ENCODE data around the gene ZNF263. TPM values are rescaled to one million over a fixed set of nuclear protein-coding genes. Genes with fewer than 3 reads are reported as not detected.

Gene ZNF263
- total and polyA plus RNA-seq, 2 of the 13 experiments (the other 11 are each of a cell fraction or from before 2014, with no cell fraction given): 10.2 to 41.2 TPM

DNA sequence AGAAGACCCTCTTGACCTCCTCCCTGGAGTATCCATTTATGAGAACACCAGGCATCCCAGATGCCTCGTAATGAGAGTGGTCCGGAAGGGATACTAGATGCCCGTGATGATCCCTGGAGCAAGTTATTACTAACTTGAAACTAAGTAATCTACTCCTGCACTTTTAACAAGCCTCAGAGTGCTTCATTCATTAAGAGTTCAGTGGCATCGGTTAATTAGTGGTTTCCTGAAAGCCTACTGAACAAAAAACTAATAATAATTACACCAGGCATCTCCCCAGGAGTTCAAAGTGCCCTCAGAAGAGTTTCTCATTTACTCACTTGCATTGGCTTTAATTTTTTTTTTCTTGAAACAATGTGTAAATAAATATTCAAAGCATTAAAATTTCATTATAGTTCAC, 44.2 kb downstream of the ZNF263 start:
- FAIRE-seq (no peak), ATAC-seq (no peak), DNase-seq (ENCODE audit: low spot score) (no peak)
- WGBS (ENCODE audit: low lambda C conversion rate): 26% methylated on average over 4 of the region's 4 CpGs
- Histone ChIP-seq H3K4me3 (replicated peaks in 1 of 3; ENCODE audit: insufficient read depth in 1 of 3, low read depth in 2 of 3, low read length in 3 of 3) (no peak overlapping the region), H3K9ac (ENCODE audit: insufficient read depth, low read depth, low read length) (no peak overlapping the region), H3K27ac (ENCODE audit: extremely low read length, insufficient read depth, low read length) (no peak overlapping the region), H4K20me1 (ENCODE audit: insufficient read depth, low read length) (no peaks in the 10 kb centered on the region), H3K27me3 (ENCODE audit: control insufficient read depth in 1 of 2, insufficient read depth in 2 of 2, low read length in 2 of 2) (no peaks in the 10 kb centered on the region), H3K9me3 (ENCODE audit: low read length) (no peaks in the 10 kb centered on the region), H3K4me1 (ENCODE audit: insufficient read depth, low read length) (peaks cover 25% of the 10 kb centered on the region), H3K4me2 (ENCODE audit: low read depth, low read length) (no peak overlapping the region), H3K36me3 (replicated peaks in 1 of 2; ENCODE audit: control insufficient read depth in 1 of 2, insufficient read depth in 2 of 2, low read length in 2 of 2) (no peaks in the 10 kb centered on the region), H2AFZ (ENCODE audit: low read length) (no peak overlapping the region), H3K79me2 (ENCODE audit: insufficient read depth, low read length) (no peaks in the 10 kb centered on the region)
- intact Hi-C loops (cut with micrococcal nuclease; ENCODE audit: unreplicated experiment) (no loop called here), in situ Hi-C loops (cut with HindIII; ENCODE audit: extremely low pct_ligation_motif_present, low pct_unique_long_range_greater_than_20kb) (no loop called here)
- ChIA-PET POLR2A (no interaction called here), CTCF (ENCODE audit: low intra/inter-chr PET ratio, low total read pairs) (no interaction called here)
- no TSS peak for BruUV-seq (replicated peaks)
- no peak for TF ChIP-seq HDAC1 (CRISPR knock-in tag; IDR thresholded peaks at IDR 0.05)
- no peak for TF ChIP-seq KDM1A (CRISPR knock-in tag; IDR thresholded peaks at IDR 0.05)
- no peak for TF ChIP-seq ZNF782 (CRISPR knock-in tag; IDR thresholded peaks at IDR 0.05; ENCODE audit: borderline replicate concordance)
- TF ChIP-seq SRSF1 (optimal IDR thresholded peaks at IDR 0.05; ENCODE audit: low read depth, low read length): no peak
- no peak for TF ChIP-seq ZMAT3 (CRISPR knock-in tag; conservative IDR thresholded peaks at IDR 0.05)
- TF ChIP-seq, protein P1, sequence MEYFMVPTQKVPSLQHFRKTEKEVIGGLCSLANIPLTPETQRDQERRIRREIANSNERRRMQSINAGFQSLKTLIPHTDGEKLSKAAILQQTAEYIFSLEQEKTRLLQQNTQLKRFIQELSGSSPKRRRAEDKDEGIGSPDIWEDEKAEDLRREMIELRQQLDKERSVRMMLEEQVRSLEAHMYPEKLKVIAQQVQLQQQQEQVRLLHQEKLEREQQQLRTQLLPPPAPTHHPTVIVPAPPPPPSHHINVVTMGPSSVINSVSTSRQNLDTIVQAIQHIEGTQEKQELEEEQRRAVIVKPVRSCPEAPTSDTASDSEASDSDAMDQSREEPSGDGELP (IDR thresholded peaks at IDR 0.05; ENCODE audit: borderline replicate concordance, low read depth): no peak
- TF ChIP-seq, protein P2, sequence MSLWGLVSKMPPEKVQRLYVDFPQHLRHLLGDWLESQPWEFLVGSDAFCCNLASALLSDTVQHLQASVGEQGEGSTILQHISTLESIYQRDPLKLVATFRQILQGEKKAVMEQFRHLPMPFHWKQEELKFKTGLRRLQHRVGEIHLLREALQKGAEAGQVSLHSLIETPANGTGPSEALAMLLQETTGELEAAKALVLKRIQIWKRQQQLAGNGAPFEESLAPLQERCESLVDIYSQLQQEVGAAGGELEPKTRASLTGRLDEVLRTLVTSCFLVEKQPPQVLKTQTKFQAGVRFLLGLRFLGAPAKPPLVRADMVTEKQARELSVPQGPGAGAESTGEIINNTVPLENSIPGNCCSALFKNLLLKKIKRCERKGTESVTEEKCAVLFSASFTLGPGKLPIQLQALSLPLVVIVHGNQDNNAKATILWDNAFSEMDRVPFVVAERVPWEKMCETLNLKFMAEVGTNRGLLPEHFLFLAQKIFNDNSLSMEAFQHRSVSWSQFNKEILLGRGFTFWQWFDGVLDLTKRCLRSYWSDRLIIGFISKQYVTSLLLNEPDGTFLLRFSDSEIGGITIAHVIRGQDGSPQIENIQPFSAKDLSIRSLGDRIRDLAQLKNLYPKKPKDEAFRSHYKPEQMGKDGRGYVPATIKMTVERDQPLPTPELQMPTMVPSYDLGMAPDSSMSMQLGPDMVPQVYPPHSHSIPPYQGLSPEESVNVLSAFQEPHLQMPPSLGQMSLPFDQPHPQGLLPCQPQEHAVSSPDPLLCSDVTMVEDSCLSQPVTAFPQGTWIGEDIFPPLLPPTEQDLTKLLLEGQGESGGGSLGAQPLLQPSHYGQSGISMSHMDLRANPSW (CRISPR knock-in tag; IDR thresholded peaks at IDR 0.05; ENCODE audit: borderline replicate concordance): no peak
- TF ChIP-seq, protein P3, sequence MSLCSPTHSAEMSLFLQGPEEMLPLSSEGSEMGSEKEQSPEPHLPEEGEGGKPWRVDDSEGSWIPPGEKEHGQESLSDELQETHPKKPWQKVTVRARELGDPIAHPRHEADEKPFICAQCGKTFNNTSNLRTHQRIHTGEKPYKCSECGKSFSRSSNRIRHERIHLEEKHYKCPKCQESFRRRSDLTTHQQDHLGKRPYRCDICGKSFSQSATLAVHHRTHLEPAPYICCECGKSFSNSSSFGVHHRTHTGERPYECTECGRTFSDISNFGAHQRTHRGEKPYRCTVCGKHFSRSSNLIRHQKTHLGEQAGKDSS (CRISPR knock-in tag; IDR thresholded peaks at IDR 0.05; ENCODE audit: borderline replicate concordance, low read depth): no peak
- no peak for TF ChIP-seq GATA4 (IDR thresholded peaks at IDR 0.05; ENCODE audit: borderline replicate concordance, low read depth)
- TF ChIP-seq ZSCAN12 (CRISPR knock-in tag; IDR thresholded peaks at IDR 0.05): no peak
- TF ChIP-seq, protein P4, sequence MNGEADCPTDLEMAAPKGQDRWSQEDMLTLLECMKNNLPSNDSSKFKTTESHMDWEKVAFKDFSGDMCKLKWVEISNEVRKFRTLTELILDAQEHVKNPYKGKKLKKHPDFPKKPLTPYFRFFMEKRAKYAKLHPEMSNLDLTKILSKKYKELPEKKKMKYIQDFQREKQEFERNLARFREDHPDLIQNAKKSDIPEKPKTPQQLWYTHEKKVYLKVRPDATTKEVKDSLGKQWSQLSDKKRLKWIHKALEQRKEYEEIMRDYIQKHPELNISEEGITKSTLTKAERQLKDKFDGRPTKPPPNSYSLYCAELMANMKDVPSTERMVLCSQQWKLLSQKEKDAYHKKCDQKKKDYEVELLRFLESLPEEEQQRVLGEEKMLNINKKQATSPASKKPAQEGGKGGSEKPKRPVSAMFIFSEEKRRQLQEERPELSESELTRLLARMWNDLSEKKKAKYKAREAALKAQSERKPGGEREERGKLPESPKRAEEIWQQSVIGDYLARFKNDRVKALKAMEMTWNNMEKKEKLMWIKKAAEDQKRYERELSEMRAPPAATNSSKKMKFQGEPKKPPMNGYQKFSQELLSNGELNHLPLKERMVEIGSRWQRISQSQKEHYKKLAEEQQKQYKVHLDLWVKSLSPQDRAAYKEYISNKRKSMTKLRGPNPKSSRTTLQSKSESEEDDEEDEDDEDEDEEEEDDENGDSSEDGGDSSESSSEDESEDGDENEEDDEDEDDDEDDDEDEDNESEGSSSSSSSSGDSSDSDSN (CRISPR knock-in tag; IDR thresholded peaks at IDR 0.05): no peak
- TF ChIP-seq, protein P5, sequence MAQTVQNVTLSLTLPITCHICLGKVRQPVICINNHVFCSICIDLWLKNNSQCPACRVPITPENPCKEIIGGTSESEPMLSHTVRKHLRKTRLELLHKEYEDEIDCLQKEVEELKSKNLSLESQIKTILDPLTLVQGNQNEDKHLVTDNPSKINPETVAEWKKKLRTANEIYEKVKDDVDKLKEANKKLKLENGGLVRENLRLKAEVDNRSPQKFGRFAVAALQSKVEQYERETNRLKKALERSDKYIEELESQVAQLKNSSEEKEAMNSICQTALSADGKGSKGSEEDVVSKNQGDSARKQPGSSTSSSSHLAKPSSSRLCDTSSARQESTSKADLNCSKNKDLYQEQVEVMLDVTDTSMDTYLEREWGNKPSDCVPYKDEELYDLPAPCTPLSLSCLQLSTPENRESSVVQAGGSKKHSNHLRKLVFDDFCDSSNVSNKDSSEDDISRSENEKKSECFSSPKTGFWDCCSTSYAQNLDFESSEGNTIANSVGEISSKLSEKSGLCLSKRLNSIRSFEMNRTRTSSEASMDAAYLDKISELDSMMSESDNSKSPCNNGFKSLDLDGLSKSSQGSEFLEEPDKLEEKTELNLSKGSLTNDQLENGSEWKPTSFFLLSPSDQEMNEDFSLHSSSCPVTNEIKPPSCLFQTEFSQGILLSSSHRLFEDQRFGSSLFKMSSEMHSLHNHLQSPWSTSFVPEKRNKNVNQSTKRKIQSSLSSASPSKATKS (CRISPR knock-in tag; IDR thresholded peaks at IDR 0.05): no peak
- TF ChIP-seq, protein P6, sequence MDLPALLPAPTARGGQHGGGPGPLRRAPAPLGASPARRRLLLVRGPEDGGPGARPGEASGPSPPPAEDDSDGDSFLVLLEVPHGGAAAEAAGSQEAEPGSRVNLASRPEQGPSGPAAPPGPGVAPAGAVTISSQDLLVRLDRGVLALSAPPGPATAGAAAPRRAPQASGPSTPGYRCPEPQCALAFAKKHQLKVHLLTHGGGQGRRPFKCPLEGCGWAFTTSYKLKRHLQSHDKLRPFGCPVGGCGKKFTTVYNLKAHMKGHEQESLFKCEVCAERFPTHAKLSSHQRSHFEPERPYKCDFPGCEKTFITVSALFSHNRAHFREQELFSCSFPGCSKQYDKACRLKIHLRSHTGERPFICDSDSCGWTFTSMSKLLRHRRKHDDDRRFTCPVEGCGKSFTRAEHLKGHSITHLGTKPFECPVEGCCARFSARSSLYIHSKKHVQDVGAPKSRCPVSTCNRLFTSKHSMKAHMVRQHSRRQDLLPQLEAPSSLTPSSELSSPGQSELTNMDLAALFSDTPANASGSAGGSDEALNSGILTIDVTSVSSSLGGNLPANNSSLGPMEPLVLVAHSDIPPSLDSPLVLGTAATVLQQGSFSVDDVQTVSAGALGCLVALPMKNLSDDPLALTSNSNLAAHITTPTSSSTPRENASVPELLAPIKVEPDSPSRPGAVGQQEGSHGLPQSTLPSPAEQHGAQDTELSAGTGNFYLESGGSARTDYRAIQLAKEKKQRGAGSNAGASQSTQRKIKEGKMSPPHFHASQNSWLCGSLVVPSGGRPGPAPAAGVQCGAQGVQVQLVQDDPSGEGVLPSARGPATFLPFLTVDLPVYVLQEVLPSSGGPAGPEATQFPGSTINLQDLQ (CRISPR knock-in tag; IDR thresholded peaks at IDR 0.05): no peak

Measured in HepG2 (cell line).